ENCODE measurements around the gene MAP4K5.

GRCh38 chr14:50510157-50510556 is 22.2 kb downstream of the MAP4K5 start:
- TF ChIP-seq CTCF (IDR thresholded peaks at IDR 0.05) (no peak), POLR2A (IDR thresholded peaks at IDR 0.05) (no peak)
